NCI-H446 treated with DMSO at 0.1 percent for 48 hours (cell line): ENCODE measurements around the gene HTATSF1.

Experiments used
- DNase-seq: peaks from one replicate; lab custom pipeline; 2025; lab: John Stamatoyannopoulos, UW

Gene HTATSF1

GRCh38 chrX:136497556-136498052, at the start of gene HTATSF1:
Gene HTATSF1 (plus strand): TSS chrX:136497592. CDS start chrX:136497685, 93 bp downstream.
- DNase-seq = no peak

- DNase-seq = no peak
These were observed 49.4 kb upstream of the HTATSF1 start for GRCh38 chrX:136447968-136448367.

GRCh38 chrX:136450050-136450830, 47.2 kb upstream of the HTATSF1 start:
- no peak for DNase-seq

GRCh38 chrX:136452614-136453013, 44.8 kb upstream of the HTATSF1 start:
- no peak for DNase-seq

GRCh38 chrX:136453114-136453513, 44.3 kb upstream of the HTATSF1 start:
- no peak for DNase-seq

- no peak for DNase-seq
These were observed 43.6 kb upstream of the HTATSF1 start for GRCh38 chrX:136453771-136454170.

- no peak for DNase-seq
These were observed 41.3 kb upstream of the HTATSF1 start for GRCh38 chrX:136456133-136456532.

GRCh38 chrX:136457303-136457917, 40.0 kb upstream of the HTATSF1 start:
- no peak for DNase-seq

GRCh38 chrX:136464589-136464988, 32.8 kb upstream of the HTATSF1 start:
- DNase-seq = no peak

GRCh38 chrX:136467303-136467702, 30.1 kb upstream of the HTATSF1 start:
- DNase-seq = no peak

GRCh38 chrX:136468391-136469103, 28.8 kb upstream of the HTATSF1 start:
- DNase-seq = no peak

- DNase-seq = no peak
These were observed 23.7 kb upstream of the HTATSF1 start for GRCh38 chrX:136473663-136474062.

GRCh38 chrX:136475236-136475635, 22.2 kb upstream of the HTATSF1 start:
- no peak for DNase-seq

GRCh38 chrX:136476501-136476900, 20.9 kb upstream of the HTATSF1 start:
- DNase-seq = no peak

- DNase-seq = no peak
These were observed 20.4 kb upstream of the HTATSF1 start for GRCh38 chrX:136477026-136477425.

GRCh38 chrX:136480383-136480782, 17.0 kb upstream of the HTATSF1 start:
- DNase-seq = no peak

- DNase-seq = no peak
These were observed 9.7 kb upstream of the HTATSF1 start, which contains the start of gene BRS3 for GRCh38 chrX:136487647-136488046. Gene BRS3 (plus strand): TSS chrX:136487947. CDS start chrX:136488115, 168 bp downstream.

GRCh38 chrX:136488706-136489105, 8.7 kb upstream of the HTATSF1 start:
- DNase-seq = no peak

- no peak for DNase-seq
These were observed 5.6 kb upstream of the HTATSF1 start for GRCh38 chrX:136491832-136492231.

GRCh38 chrX:136493011-136493410, 4.4 kb upstream of the HTATSF1 start:
- DNase-seq = no peak

- no peak for DNase-seq
These were observed 2.3 kb upstream of the HTATSF1 start for GRCh38 chrX:136495043-136495442.

- DNase-seq = no peak
These were observed 1.1 kb upstream of the HTATSF1 start for GRCh38 chrX:136496186-136496763.
